IPS-18a (cell line): ENCODE results near the gene TULP3.

ENCODE experiments used
- H3K27ac ChIP-seq: one replicate; pipeline ENCODE4 v1.5.1; 2013; ENCODE audit warnings: low read length
- H3K27me3 ChIP-seq: one replicate; pipeline ENCODE4 v1.6.1; 2013; ENCODE audit warnings: mild to moderate bottlenecking, low read length; ENCODE audit not compliant: control insufficient read depth, insufficient read depth
- H3K36me3 ChIP-seq: one replicate; pipeline ENCODE4 v1.6.1; 2013; ENCODE audit warnings: low read depth, low read length; ENCODE audit not compliant: control insufficient read depth
- H3K4me1 ChIP-seq: one replicate; pipeline ENCODE4 v1.6.1; 2013; ENCODE audit warnings: low read depth, low read length; ENCODE audit not compliant: control insufficient read depth
- H3K4me3 ChIP-seq: one replicate; pipeline ENCODE4 v1.5.1; 2013; ENCODE audit warnings: low read length
- H3K9ac ChIP-seq: one replicate; pipeline ENCODE4 v1.6.1; 2013; ENCODE audit warnings: mild to moderate bottlenecking, low read length, moderate library complexity
- H3K9me3 ChIP-seq: one replicate; pipeline ENCODE4 v1.6.1; 2013; ENCODE audit warnings: low read depth, low read length; ENCODE audit not compliant: control insufficient read depth

The TULP3 gene

GRCh38 chr12:2890388-2891239 is at the start of gene TULP3:
TSS of gene TULP3 (plus strand) at chr12:2890891. CDS start at chr12:2890948, 57 bp downstream.
- H3K36me3 ChIP-seq, result peaks cover 20% of the 10 kb centered on the region
- H3K27ac ChIP-seq, result peak within 1 kb of the TSS; percentile 55
- H3K9me3 ChIP-seq, result no peaks in the 10 kb centered on the region
- peak within 1 kb of the TSS; percentile 78 for H3K9ac ChIP-seq
- no peaks in the 10 kb centered on the region for H3K4me1 ChIP-seq
- H3K4me3 ChIP-seq, result peak within 1 kb of the TSS; percentile 89
- H3K27me3 ChIP-seq, result no peaks in the 10 kb centered on the region

- Histone ChIP-seq H3K4me1 (no peaks in the 10 kb centered on the region), H3K4me3 (no peak overlapping the region), H3K27ac (no peak overlapping the region), H3K9ac (no peak overlapping the region), H3K27me3 (no peaks in the 10 kb centered on the region), H3K36me3 (no peaks in the 10 kb centered on the region), H3K9me3 (no peaks in the 10 kb centered on the region)
Observed at GRCh38 chr12:2841056-2841650, 49.5 kb upstream of the TULP3 start.

DNA sequence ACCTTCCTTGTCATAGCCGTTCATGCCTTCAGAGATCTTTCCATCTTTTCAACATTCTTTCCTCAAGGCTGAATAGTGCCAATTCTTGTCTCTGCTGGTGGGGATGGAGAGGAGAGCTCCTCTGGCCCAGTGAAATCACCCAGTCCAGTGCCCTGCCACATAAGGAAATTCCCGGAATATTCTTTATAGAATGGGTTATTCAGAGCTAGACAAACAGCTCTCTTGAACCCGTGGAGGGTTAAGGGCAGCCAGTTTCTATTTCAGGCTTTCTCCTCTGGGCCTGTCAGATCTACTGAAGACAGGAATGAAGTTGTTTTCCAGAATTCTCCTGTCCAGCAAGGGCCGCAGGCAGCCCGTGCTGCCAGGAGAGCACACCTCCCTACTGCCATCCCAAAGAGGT is 47.7 kb upstream of the TULP3 start:
- Histone ChIP-seq H3K9ac (no peak overlapping the region), H3K4me1 (no peaks in the 10 kb centered on the region), H3K4me3 (no peak overlapping the region), H3K36me3 (no peaks in the 10 kb centered on the region), H3K27me3 (no peaks in the 10 kb centered on the region), H3K9me3 (no peaks in the 10 kb centered on the region), H3K27ac (no peak overlapping the region)

DNA sequence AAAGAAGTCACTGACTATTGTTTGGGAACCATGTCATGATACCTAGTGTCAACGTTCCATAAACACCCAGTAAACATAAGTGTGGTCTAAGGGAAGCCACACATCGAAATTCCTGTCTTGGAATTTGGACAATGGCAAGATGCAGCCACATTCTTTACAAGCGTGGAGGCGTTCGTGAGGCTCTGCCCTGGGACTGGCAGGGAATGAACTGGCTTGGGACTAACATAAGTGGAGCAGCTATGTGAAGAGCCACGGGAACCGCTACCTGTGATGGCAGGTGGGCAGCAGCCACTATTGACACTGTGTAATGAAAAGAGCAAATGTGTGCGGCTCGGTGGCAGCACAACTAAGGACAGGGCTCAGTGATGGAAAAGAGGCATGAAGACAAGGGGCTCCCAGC is 45.9 kb upstream of the TULP3 start:
- Histone ChIP-seq H3K9me3 (no peaks in the 10 kb centered on the region), H3K4me3 (no peak overlapping the region), H3K4me1 (no peaks in the 10 kb centered on the region), H3K9ac (no peak overlapping the region), H3K27me3 (no peaks in the 10 kb centered on the region), H3K27ac (no peak overlapping the region), H3K36me3 (no peaks in the 10 kb centered on the region)

DNA sequence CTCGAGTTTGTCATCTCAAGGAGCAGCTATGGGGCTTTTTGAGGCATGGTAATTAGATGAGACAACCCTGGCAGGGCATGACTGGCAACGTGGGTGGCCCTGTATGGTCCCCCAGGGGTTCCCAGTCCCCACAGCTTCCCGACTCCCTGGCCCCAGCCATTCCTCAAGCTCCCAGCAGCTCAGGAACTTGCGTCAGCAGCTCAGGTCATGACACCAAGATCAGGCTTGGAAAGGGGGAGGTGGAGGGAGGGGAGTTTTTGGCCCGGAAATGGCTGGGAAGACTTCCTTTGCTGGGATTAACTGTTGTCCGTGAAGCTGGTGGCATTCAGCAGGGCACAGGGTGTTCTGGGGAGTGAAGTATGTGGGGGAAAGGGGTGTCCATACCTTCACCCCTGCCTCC is 45.4 kb upstream of the TULP3 start:
- Histone ChIP-seq H3K9me3 (no peaks in the 10 kb centered on the region), H3K9ac (no peak overlapping the region), H3K36me3 (no peaks in the 10 kb centered on the region), H3K4me3 (no peak overlapping the region), H3K27ac (no peak overlapping the region), H3K4me1 (no peaks in the 10 kb centered on the region), H3K27me3 (no peaks in the 10 kb centered on the region)

DNA sequence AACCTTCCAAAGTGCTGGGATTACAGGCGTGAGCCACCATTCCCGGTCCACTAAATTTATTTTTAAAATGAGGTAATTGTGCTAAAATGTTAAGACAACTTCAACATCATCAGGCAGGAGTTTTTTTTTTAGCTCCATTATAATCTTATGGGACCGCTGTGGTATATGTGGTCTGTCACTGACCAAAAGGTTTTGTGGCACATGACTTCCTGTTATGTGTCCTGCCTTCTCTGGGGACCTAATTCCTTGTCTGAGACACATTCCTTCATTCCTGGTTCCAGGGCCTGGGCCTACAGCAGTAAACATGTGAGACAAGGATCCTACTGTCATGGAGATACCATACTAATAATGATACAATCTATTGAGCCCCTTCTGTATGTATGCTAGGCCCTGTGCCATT is 38.8 kb upstream of the TULP3 start:
- Histone ChIP-seq H3K9me3 (no peaks in the 10 kb centered on the region), H3K27ac (no peak overlapping the region), H3K36me3 (no peaks in the 10 kb centered on the region), H3K4me3 (no peak overlapping the region), H3K9ac (no peak overlapping the region), H3K4me1 (no peaks in the 10 kb centered on the region), H3K27me3 (no peaks in the 10 kb centered on the region)

DNA sequence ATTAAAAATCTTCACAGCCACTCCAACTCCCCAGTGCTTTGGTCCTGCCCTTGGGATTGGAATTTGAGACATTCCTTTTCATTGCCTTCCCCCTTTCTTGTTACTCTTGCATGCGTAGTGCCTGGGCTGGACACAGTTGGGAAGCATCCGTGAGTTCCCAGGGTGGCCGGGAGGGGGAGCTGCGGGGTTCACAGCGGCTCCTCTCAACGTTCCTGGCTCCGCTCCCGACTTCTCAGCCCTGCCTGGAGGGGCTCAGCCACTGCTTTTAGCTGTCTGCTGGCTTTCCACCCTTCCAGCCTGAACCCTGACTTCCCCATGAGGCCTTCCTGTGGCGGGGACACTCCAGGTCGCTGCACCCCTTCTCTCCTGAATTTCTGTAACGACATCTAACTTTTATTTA is 37.1 kb upstream of the TULP3 start:
- Histone ChIP-seq H3K27ac (no peak overlapping the region), H3K27me3 (no peaks in the 10 kb centered on the region), H3K36me3 (peaks cover 13% of the 10 kb centered on the region), H3K9me3 (no peaks in the 10 kb centered on the region), H3K9ac (no peak overlapping the region), H3K4me1 (no peaks in the 10 kb centered on the region), H3K4me3 (no peak overlapping the region)

- Histone ChIP-seq H3K4me1 (no peaks in the 10 kb centered on the region), H3K9me3 (no peaks in the 10 kb centered on the region), H3K27me3 (no peaks in the 10 kb centered on the region), H3K9ac (no peak overlapping the region), H3K36me3 (peaks cover 25% of the 10 kb centered on the region), H3K27ac (no peak overlapping the region), H3K4me3 (no peak overlapping the region)
Observed at GRCh38 chr12:2854669-2855453, 35.8 kb upstream of the TULP3 start.

DNA sequence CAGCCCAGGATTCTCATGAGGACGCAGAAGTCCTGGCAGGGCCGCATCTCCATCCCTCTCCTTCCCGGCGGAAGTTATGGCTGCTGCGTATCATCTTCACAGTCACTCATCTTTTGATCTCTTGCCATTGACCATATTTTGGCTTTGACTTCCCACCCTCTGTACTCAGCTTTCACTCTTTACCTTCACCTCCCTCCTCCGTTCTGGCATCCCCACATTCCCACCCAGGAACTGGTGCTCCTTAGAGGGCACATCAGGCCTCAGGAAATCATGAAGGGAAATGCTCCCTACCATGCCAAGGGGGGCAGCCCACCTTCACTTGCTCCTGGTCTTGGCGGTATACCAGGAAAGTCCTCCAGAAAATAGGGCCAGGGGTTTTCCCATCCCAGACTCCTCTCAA is 35.1 kb upstream of the TULP3 start:
- Histone ChIP-seq H3K27me3 (no peaks in the 10 kb centered on the region), H3K36me3 (peaks cover 32% of the 10 kb centered on the region), H3K4me1 (no peaks in the 10 kb centered on the region), H3K4me3 (no peak overlapping the region), H3K9ac (no peak overlapping the region), H3K27ac (no peak overlapping the region), H3K9me3 (no peaks in the 10 kb centered on the region)

- H3K9ac ChIP-seq, result no peak overlapping the region
- no peak overlapping the region for H3K27ac ChIP-seq
- H3K9me3 ChIP-seq, result no peaks in the 10 kb centered on the region
- H3K4me1 ChIP-seq, result no peaks in the 10 kb centered on the region
- H3K27me3 ChIP-seq, result no peaks in the 10 kb centered on the region
- H3K36me3 ChIP-seq, result peaks cover 32% of the 10 kb centered on the region
- no peak overlapping the region for H3K4me3 ChIP-seq
Observed at GRCh38 chr12:2856051-2856450, 34.6 kb upstream of the TULP3 start.

- Histone ChIP-seq H3K9ac (no peak within 1 kb of the TSS), H3K27ac (peak within 1 kb of the TSS; percentile 19), H3K4me1 (no peaks in the 10 kb centered on the region), H3K36me3 (peaks cover 41% of the 10 kb centered on the region), H3K9me3 (no peaks in the 10 kb centered on the region), H3K4me3 (no peak within 1 kb of the TSS), H3K27me3 (no peaks in the 10 kb centered on the region)
Observed at GRCh38 chr12:2857021-2857431, 33.7 kb upstream of the TULP3 start, which contains the start of gene TEX52. TSS of gene TEX52 (minus strand) at chr12:2857039. CDS start at chr12:2857026, 13 bp downstream.
